HUES64 (cell line): ENCODE results near the gene DRAM2.

Source experiments
- H3K27ac ChIP-seq: 2 replicates; pipeline ENCODE4 v1.7.0; 2013; ENCODE audit warnings: low read depth, low read length, inconsistent platforms
- H3K27me3 ChIP-seq: 2 replicates; pipeline ENCODE4 v1.6.1; 2013; ENCODE audit warnings: mild to moderate bottlenecking, low read length; ENCODE audit not compliant: insufficient read depth
- H3K36me3 ChIP-seq: 2 replicates; pipeline ENCODE4 v1.6.1; 2013; ENCODE audit warnings: mild to moderate bottlenecking, low read length; ENCODE audit not compliant: insufficient read depth
- H3K4me1 ChIP-seq: 2 replicates; pipeline ENCODE4 v1.6.1; 2013; ENCODE audit warnings: mild to moderate bottlenecking, low read length, moderate library complexity; ENCODE audit not compliant: insufficient read depth
- H3K4me3 ChIP-seq: 2 replicates; pipeline ENCODE4 v1.5.1; 2013; ENCODE audit warnings: mild to moderate bottlenecking, low read length, moderate library complexity
- H3K9ac ChIP-seq: 2 replicates; pipeline ENCODE4 v1.6.1; 2013; ENCODE audit warnings: mild to moderate bottlenecking, low read depth, low read length
- H3K9me3 ChIP-seq: 2 replicates; pipeline ENCODE4 v1.6.1; 2013; ENCODE audit warnings: low read depth, low read length; ENCODE audit not compliant: insufficient read depth
- WGBS: fragments of 150-250, 120-280 bp; methylation state at CpG from one replicate; pipeline ENCODE4 v1.1.7; 2013; ENCODE audit warnings: missing lambda C conversion rate; 5-methylcytosine and 5-hydroxymethylcytosine counted together

The DRAM2 gene

GRCh38 chr1:111162488-111162880 lies 22.6 kb upstream of the DRAM2 start:
- Histone ChIP-seq H3K4me1 (no peaks in the 10 kb centered on the region), H3K9ac (no peak overlapping the region), H3K9me3 (no peaks in the 10 kb centered on the region), H3K27me3 (no peaks in the 10 kb centered on the region), H3K4me3 (no peak overlapping the region), H3K36me3 (peaks cover 77% of the 10 kb centered on the region), H3K27ac (no peak overlapping the region)
- 95% methylated on average over 2 of the region's 2 CpGs for WGBS

- H3K9me3 ChIP-seq = no peaks in the 10 kb centered on the region
- H3K27me3 ChIP-seq = no peaks in the 10 kb centered on the region
- H3K4me1 ChIP-seq = no peaks in the 10 kb centered on the region
- H3K9ac ChIP-seq = no peak overlapping the region
- peaks cover 77% of the 10 kb centered on the region for H3K36me3 ChIP-seq
- no peak overlapping the region for H3K4me3 ChIP-seq
- no peak overlapping the region for H3K27ac ChIP-seq
- WGBS = 71% methylated on average over 1 of the region's 1 CpG
These were observed 22.1 kb upstream of the DRAM2 start for GRCh38 chr1:111161843-111162487.

DNA sequence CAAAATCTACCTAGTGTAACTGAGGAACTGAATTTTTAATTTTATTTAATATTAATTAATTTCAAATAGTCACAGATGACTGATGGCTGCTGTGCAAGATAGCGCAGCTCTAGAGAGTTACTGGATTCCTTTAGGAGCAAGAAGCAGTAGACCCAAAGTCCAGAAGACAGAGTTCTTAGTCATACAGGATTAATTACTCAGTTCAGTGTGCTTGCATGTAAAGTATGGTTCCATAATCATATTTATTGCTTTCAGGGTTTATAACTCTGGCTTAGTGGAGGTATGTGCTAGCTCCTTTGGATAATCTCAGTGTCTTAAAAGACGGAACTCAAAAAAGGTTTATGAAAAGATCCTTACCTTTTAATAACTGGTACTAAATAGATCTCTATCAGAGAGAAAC lies 17.5 kb upstream of the DRAM2 start:
- Histone ChIP-seq H3K27me3 (no peaks in the 10 kb centered on the region), H3K36me3 (peaks cover 82% of the 10 kb centered on the region), H3K9me3 (no peaks in the 10 kb centered on the region; the same call in 1 of the 2 replicates), H3K4me1 (no peaks in the 10 kb centered on the region), H3K27ac (no peak overlapping the region), H3K4me3 (no peak overlapping the region), H3K9ac (no peak overlapping the region)
- WGBS = 96% methylated on average over 1 of the region's 2 CpGs

DNA sequence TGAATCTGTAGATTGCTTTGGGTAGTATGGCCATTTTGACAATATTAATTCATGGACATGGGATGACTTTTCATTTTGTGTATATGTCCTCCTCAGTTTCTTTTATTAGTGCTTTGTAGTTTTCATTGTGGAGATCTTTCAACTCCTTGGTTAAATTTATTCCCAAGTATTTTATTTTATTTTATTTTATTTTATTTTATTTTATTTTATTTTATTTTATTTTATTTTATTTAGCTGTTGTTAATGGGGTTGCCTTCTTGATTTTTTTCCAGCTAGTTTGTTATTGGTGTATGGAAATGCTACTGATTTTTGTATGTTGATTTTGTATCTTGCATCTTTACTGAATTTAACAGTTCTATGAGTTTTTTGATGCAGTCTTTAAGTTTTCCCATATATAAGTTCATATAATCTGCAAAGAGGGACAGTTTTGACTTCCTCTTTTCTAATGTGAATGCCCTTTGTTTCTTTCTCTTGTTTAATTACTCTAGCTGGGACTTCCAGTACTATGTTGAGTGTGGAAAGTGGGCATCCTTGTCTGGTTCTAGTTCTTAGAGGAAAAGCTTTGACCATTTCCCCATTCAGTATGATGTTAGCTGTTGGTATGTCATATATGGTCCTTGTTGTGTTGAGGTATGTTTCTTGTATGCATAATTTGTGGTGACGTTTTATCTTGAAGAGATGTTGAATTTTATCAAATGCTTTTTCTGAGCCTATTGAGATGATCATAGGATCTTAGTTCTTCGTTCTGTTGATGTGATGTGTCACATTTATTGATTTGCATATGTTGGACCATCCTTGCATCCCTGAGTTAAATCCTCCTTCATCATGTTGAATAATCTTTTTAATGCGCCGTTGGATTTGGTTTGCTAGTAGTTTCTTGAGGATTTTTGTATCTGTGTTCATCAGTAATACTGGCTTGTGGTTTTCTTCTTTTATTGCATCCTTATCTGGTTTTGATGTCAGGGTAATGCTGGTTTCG lies 14.4 kb upstream of the DRAM2 start:
- H3K27ac ChIP-seq = no peak overlapping the region
- peaks cover 77% of the 10 kb centered on the region for H3K36me3 ChIP-seq
- WGBS = 96% methylated on average over 5 of the region's 5 CpGs
- H3K9ac ChIP-seq = no peak overlapping the region
- H3K9me3 ChIP-seq = no peaks in the 10 kb centered on the region; the same call in 1 of the 2 replicates
- H3K4me3 ChIP-seq = no peak overlapping the region
- no peaks in the 10 kb centered on the region for H3K4me1 ChIP-seq
- no peaks in the 10 kb centered on the region for H3K27me3 ChIP-seq

GRCh38 chr1:111151838-111152237 lies 11.9 kb upstream of the DRAM2 start:
- H3K9ac ChIP-seq = no peak overlapping the region
- H3K4me3 ChIP-seq = no peak overlapping the region
- no peaks in the 10 kb centered on the region; the same call in 1 of the 2 replicates for H3K9me3 ChIP-seq
- H3K27ac ChIP-seq = no peak overlapping the region
- no peaks in the 10 kb centered on the region for H3K4me1 ChIP-seq
- H3K27me3 ChIP-seq = no peaks in the 10 kb centered on the region
- WGBS = 98% methylated on average over 3 of the region's 3 CpGs
- peaks cover 83% of the 10 kb centered on the region for H3K36me3 ChIP-seq

DNA sequence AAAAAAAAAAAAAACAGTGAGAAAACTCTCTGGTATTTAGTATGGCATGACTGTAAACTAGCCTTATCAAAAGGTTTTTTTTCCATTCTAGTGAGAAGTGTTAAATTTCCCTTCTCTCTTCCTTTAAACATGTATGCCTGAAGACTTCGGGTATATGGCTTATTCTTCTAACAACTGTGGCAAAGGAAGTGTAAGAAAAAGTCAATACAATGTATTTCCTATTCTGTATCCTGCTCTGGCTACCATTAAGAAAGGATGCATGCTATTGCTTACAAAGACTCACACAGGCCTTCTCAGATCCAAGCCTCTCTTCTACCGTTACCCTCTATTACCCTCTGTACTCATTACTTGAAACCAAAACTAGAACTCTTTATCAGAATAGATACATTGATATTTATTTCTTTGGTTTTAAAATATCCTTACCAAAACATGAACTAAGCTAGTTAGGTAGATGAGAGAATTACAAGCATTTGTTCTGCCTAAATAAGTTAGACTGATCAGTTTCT lies 8.5 kb upstream of the DRAM2 start:
- H3K36me3 ChIP-seq = peaks cover 57% of the 10 kb centered on the region
- H3K9ac ChIP-seq = no peak overlapping the region

DNA sequence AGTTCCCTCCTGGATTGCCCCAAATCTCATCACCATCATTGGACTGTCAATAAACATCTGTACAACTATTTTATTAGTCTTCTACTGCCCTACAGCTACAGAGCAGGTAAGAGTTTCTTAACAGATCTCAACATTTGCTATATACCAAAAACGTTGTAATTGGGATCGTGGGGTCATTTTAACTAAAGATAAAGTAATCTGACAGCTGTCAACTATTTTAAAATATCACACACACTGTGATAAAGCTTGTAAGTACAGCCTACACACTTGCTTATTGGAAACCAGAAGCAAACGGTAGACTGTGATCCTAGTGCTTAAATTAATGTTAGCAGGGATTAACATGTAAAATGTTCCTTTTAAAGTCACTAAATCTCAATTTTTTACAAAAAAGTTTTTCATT lies 8.1 kb upstream of the DRAM2 start:
- H3K4me1 ChIP-seq = no peaks in the 10 kb centered on the region

More for the DNA sequence above, 8.5 kb upstream of the DRAM2 start:
- WGBS = 90% methylated on average over 1 of the region's 2 CpGs
- no peaks in the 10 kb centered on the region for H3K4me1 ChIP-seq
- H3K4me3 ChIP-seq = no peak overlapping the region
- no peaks in the 10 kb centered on the region; the same call in 1 of the 2 replicates for H3K9me3 ChIP-seq
- no peaks in the 10 kb centered on the region for H3K27me3 ChIP-seq
- H3K27ac ChIP-seq = no peak overlapping the region

DNA sequence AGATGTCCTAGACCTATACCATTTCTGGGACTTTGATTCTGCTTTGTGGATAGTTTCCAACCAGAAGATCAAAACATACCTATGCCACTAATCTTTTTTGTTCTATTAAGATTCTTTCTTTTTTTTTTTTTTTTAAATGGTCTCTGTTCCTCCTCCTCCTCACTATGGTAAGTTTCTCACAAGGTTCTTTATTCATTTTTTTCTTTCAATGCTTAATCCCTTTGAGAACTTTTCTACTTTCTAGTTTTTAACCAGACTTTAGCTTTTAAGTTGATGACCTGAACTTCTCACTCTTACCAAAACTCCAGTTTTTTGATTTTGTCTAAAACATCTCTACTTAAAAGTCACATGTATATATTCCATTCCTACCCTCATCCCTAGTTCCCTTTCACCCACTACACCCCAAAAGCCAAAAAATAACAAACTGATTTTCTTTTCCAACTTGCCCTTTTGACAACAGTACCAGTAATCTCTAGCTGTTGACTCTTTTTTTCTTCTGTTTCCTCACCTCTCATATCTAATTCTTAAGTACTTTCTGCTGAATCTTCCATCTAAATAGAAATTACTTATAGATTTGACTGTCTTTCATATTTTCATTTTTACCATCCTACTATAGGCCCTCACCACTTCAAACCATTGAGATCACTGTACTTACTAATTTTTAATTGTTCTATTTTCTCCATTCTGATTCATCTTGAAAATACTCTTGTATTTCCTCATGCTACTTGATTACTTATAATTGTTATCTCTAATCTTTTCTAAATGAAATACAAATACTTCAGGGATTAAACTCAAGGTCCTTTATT lies 6.3 kb upstream of the DRAM2 start:
- Histone ChIP-seq H3K27ac (no peak overlapping the region), H3K4me3 (no peak overlapping the region), H3K9ac (no peak overlapping the region), H3K27me3 (no peaks in the 10 kb centered on the region), H3K36me3 (peaks cover 36% of the 10 kb centered on the region), H3K4me1 (peaks cover 6% of the 10 kb centered on the region; the same call in 1 of the 2 replicates), H3K9me3 (no peaks in the 10 kb centered on the region)

More for the DNA sequence above, 8.1 kb upstream of the DRAM2 start:
- Histone ChIP-seq H3K4me3 (no peak overlapping the region), H3K9ac (no peak overlapping the region), H3K36me3 (peaks cover 52% of the 10 kb centered on the region), H3K27ac (no peak overlapping the region), H3K9me3 (no peaks in the 10 kb centered on the region), H3K27me3 (no peaks in the 10 kb centered on the region)
- WGBS = 92% methylated on average over 3 of the region's 3 CpGs

DNA sequence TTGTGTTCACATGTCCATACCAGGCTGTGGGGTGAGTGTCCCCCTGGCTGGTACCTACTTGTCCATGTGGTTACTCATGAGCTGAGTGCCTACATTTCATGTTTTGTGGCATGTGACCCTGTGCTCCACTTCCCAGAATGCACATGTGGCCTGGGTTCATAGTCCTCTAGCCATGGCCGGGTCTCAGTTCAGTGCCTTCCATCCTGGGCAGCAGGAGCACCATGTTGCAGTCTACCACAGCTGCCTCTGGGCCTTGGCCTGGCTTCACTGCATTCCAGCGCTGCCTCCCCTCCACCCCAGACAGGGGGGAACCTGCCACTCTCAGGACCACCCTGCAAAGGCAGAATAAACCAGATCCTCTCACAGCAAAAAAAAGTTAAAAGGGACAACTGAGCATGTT lies 5.6 kb upstream of the DRAM2 start:
- peaks cover 9% of the 10 kb centered on the region; the same call in 1 of the 2 replicates for H3K4me1 ChIP-seq
- H3K4me3 ChIP-seq = no peak overlapping the region
- no peak overlapping the region for H3K9ac ChIP-seq
- H3K27ac ChIP-seq = no peak overlapping the region
- H3K27me3 ChIP-seq = no peaks in the 10 kb centered on the region
- 94% methylated on average over 2 of the region's 2 CpGs for WGBS
- no peaks in the 10 kb centered on the region for H3K9me3 ChIP-seq
- H3K36me3 ChIP-seq = peaks cover 33% of the 10 kb centered on the region

- H3K4me3 ChIP-seq = no peak overlapping the region
- no peaks in the 10 kb centered on the region for H3K27me3 ChIP-seq
- peaks cover 10% of the 10 kb centered on the region for H3K36me3 ChIP-seq
These were observed 2.6 kb upstream of the DRAM2 start for GRCh38 chr1:111142356-111142975.

More at GRCh38 chr1:111142356-111142975, 2.6 kb upstream of the DRAM2 start:
- WGBS = 90% methylated on average over 4 of the region's 5 CpGs
- no peaks in the 10 kb centered on the region for H3K9me3 ChIP-seq
- peaks cover 22% of the 10 kb centered on the region for H3K4me1 ChIP-seq
- H3K27ac ChIP-seq = no peak overlapping the region
- no peak overlapping the region for H3K9ac ChIP-seq
